ENCODE results near the gene CACNB2.

- TF ChIP-seq POLR2A (IDR thresholded peaks at IDR 0.05; ENCODE audit: low read length) (no peak), GATA1 (IDR thresholded peaks at IDR 0.05; ENCODE audit: low read depth, low read length) (no peak)
Measured at GRCh38 chr10:18325889-18326531, 185.8 kb downstream of the CACNB2 start.
